Stimulated activated CD4-positive, alpha-beta T cell treated with anti-CD3 and anti-CD28 coated beads, Interleukin-1b, Interleukin-23, amount 100 ng/mL, for 24 hours (primary cell): Measurements from ENCODE around the gene CIDEB.

Experiments used
- DNase-seq, 4 experiments: peaks; one replicate each; pipeline ENCODE4 v3.0.0-alpha.2; 2020; ENCODE audit warnings: low read depth in 4 of 4, low spot score in 1 of 4

Gene CIDEB

GRCh38 chr14:24313913-24314312, 6.1 kb upstream of the CIDEB start:
- DNase-seq: no peak

DNA sequence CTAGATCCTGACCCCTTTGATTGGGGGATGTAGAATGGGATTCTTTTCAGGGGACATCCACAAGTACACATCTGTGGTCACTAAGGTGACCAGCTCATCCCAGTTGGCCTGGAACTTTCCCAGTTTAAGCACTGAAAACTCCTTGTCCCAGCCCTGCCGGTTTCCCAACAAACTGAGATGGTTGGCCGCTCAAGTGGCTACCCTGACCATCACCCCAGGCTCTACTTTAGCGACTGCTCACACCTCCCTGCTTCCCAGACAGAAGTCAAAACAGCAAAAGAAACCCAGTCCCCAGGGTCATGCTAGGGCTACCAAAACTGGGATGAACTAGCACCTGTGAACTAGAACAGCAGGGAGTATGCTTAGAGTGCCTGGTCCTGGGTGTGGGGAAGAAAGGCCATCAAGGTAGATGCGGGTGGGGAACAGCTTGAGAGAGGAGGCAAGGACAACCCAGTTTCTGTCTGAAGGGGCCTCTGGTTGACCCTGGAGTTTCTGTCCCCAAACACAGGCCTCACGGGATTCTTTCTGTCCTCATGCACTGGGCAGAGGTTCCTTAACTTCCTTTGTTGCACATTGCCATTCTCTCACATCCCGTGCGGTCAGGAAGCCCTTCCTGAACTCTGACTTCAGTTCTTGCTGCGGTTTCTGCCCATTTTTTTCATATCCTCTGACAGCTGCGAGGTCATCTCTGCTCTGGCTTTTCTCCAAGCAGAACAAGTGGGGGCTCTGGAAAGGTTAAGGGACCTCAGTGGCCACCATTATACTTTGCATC, 5.1 kb upstream of the CIDEB start:
- DNase-seq: no peak

GRCh38 chr14:24311837-24312615, 4.2 kb upstream of the CIDEB start:
- no peak for DNase-seq

- peak in 1 of 4 experiments; percentile 31 for DNase-seq
These were observed 3.1 kb upstream of the CIDEB start, which contains the start of gene LTB4R for GRCh38 chr14:24310646-24311604. LTB4R (plus strand) TSS chr14:24311502; CDS start chr14:24315652, 4,150 bp downstream.

- no peak for DNase-seq
These were observed 2.5 kb upstream of the CIDEB start for GRCh38 chr14:24310265-24310645.

DNA sequence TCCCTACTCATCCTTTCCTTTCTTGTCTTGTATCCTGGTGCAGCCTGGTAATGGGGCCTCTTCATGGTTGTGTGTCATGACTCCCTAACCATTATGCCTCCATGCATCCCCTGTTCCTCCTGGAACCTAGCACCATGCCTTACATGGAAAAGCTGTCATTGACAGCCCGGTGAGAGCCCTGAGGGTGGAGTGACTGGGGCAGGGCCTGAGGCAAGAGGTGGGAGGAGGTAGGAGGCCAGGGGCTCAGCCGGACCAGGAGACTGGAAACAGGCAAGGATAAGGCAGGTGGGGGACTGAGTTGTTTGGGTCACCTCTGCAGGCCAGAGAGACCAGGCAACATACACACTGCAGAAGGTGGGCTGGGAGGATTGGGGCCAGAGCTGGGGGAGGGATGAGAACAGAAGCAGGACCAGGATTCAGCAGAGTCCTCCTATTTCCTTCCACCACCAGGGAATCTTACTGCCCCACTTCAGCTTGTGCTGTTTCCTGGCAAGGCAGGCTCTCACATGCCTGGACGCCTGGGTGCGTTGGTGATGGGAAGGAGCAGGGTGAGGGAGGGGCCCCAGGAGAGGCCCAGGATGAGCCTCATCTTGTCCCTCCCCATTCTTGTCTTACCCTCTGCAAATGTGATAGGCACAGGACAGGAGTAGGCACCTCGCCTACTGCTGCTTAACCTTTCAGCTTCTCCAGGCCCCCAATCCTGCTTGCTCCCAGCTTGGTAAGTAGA, 1.9 kb upstream of the CIDEB start, which contains the start of gene LTB4R2:
Gene LTB4R2, plus strand, starts transcription at position 603 of the 727 bp plus-strand sequence. CDS start 525 bp downstream, outside the sequence.
- no peak for DNase-seq

- no peak for DNase-seq
These were observed 756 bp upstream of the CIDEB start for GRCh38 chr14:24308342-24309124.

GRCh38 chr14:24307156-24307574, 612 bp downstream of the CIDEB start:
- no peak for DNase-seq

GRCh38 chr14:24304019-24304387, 3.8 kb downstream of the CIDEB start:
- DNase-seq: no peak

DNA sequence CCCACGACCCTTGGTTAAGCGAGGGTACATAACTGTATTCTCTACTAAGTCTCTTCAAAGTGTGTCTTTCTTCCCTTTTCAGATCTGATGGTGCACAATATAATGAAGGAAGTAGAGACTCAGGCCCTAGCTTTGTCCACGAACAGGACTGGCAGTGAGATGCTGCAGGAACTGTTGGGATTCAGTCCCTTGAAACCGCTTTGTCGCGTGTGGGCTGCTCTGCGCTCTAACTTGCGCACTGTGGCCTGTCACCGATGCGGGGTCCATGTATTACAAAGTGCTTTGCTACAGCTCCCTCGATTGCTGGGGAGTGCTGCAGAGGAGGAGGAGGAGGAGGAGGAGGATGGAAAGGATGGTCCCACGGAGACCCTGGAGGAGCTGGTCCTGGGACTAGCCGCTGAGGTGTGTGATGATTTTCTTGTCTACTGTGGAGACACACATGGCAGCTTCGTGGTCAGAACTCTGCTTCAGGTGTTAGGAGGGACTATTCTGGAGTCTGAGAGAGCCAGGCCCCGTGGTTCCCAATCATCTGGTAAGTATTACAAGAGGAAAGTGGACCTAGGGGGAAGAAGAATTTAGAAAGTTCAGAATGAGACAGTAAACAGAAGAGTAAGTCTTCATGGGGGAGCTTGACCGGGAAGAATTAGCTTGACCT, 7.3 kb downstream of the CIDEB start:
- DNase-seq: no peak

DNA sequence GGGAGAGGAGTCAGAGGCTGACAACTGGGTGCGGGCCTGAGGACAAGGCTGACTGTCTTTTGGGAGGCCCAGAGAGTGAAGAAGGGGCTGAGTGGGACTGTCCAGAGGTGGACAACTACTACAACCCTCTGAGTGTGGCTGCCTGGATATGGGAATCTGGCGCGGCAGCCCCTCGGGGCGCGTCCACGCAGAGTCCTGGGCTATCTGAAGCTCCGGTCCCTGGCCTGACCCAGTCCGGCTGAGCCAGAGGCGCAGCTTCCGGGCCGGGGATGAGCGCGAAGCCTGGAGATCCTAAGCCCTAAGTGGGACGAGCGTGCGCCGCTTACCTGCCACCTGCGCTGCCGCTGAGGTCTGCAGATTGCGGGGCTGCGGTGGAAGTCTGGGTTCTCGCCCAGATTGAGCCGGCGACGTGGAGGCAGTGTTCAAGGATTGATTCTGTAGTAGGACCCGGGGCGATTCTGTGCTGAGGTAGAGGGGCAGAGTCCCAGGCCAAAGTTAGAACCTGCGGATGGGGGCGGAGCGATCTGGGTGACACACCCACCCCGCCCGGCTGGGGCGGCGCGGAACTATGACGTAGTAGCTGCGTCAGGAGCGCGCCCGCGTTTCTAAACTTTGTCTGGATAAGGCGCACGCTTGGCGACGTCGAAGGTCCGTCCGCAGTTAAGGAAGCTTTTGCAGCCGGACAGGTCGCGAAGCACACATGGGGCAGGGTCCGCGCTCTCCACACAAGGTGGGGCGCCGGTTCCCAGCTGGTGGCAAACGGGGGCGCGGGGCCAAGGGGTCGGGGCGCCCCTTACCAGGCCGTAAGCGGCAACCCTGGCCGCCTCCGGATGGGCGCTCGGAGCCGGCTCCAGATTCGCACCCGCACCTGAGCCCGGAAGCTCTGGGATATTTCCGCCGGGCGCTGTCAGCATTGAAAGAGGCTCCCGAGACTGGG, 8.3 kb downstream of the CIDEB start, which contains the start of the genes DHRS1 and NOP9:
Gene DHRS1, minus strand, starts transcription at position 526 of the 937 bp plus-strand sequence. CDS start 674 bp downstream, outside the sequence.
Gene NOP9, plus strand, starts transcription at position 596 of the 937 bp plus-strand sequence. Its CDS starts 105 bp downstream, at position 701.
- DNase-seq: peak; percentile 84 to 94 (median 88)

GRCh38 chr14:24298892-24299254, 8.9 kb downstream of the CIDEB start:
- DNase-seq: no peak

- no peak for DNase-seq
These were observed 10.4 kb downstream of the CIDEB start for GRCh38 chr14:24297190-24297964.

GRCh38 chr14:24296341-24297157, 11.2 kb downstream of the CIDEB start:
- peak; percentile 40 to 64 (median 52) for DNase-seq

DNA sequence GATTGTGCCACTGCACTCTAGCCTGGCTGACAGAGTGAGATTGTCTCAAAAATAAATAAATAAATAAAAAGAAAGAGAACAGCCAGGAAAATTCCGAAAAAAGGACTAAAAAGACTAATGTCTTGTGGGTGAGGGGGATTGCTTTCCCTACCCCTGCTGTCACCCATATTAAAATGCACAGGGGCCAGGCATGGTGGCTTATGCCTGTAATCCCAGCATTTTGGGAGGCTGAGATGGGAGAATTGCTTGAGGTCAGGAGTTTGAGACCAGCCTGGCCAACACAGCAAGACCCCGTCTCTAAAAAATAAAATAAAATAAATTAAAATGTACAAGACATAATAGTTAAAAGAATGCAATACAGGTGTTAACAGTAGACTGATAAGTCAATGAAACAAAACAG, 14.3 kb downstream of the CIDEB start:
- DNase-seq: no peak
